Measurements from ENCODE around the gene SHC3. TPM values are rescaled to one million over a fixed set of nuclear protein-coding genes. Genes with fewer than 3 reads are reported as not detected.

SHC3 gene
- total and polyA plus RNA-seq, 2 experiments from 2014 or later: 1.3 to 2.9 TPM

DNA sequence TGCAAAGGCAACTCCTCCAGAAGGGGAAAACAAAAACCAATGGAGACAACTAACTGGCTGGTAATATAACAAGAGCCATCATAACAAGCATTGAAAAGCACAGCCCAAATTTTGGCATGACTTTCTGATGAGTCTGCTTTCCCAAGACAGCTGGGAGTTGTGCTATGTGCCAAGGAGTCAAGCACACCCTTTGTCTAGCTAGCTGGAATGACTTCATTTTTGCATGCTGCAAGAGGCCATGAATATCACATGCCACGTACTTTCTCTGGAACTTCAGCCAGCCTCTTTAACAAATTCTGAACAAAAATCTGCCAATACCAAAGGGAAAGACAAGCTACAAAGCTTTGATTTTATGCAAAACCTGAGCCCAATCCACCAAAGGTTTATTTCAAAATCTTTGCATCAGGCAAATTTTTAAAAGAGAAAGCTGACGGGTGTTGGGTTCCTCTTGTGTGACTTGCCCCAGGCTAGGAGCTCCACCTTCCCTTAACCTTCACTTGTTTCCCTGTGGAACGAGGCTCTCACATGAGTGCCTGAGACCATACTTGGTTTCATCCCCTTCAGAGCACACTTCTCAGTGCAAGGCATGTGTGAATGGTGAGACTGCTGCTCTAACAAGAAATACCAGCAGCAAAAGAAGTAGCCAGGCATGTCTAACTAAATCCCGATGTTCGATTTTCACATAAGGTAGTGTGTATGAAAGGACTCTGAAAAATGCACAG is 140.1 kb downstream of the SHC3 start:
- no peaks in the 10 kb centered on the region for H3K4me1 ChIP-seq (ENCODE audit: insufficient read depth)
- H3K9me2 ChIP-seq (ENCODE audit: insufficient read depth): 0 out of 2 replicates have a peak, but pooled peaks cover 5% of the 10 kb centered on the region
- H3K27ac ChIP-seq (ENCODE audit: low read depth): no peak overlapping the region
- H3K79me2 ChIP-seq (replicated peaks; ENCODE audit: insufficient read depth): no peaks in the 10 kb centered on the region
- H3K36me3 ChIP-seq (ENCODE audit: insufficient read depth): no peaks in the 10 kb centered on the region
- no peaks in the 10 kb centered on the region for H3K27me3 ChIP-seq (ENCODE audit: insufficient read depth)
- ATAC-seq: no peak
- Mint-ChIP-seq H3K27ac (no peak overlapping the region), H3K4me1 (no peaks in the 10 kb centered on the region), H3K27me3 (ENCODE audit: insufficient read depth, low read depth, poor library complexity) (peaks cover 2% of the 10 kb centered on the region), H3K36me3 (ENCODE audit: low read depth) (no peaks in the 10 kb centered on the region), H3K9me3 (no peaks in the 10 kb centered on the region), H3K4me3 (no peak overlapping the region)
- H4K20me1 ChIP-seq (replicated peaks; ENCODE audit: insufficient read depth): no peaks in the 10 kb centered on the region
- DNase-seq (ENCODE audit: low spot score): no peak
- TF ChIP-seq, protein P1, sequence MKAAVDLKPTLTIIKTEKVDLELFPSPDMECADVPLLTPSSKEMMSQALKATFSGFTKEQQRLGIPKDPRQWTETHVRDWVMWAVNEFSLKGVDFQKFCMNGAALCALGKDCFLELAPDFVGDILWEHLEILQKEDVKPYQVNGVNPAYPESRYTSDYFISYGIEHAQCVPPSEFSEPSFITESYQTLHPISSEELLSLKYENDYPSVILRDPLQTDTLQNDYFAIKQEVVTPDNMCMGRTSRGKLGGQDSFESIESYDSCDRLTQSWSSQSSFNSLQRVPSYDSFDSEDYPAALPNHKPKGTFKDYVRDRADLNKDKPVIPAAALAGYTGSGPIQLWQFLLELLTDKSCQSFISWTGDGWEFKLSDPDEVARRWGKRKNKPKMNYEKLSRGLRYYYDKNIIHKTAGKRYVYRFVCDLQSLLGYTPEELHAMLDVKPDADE (IDR thresholded peaks at IDR 0.05): no peak
- TF ChIP-seq ZNF114 (CRISPR knock-in tag; IDR thresholded peaks at IDR 0.05) (no peak), STAT1 (IDR thresholded peaks at IDR 0.05; ENCODE audit: unreplicated experiment) (no peak), CREB1 (CRISPR knock-in tag; IDR thresholded peaks at IDR 0.05; ENCODE audit: low read depth) (no peak), NANOG (IDR thresholded peaks at IDR 0.05; ENCODE audit: borderline replicate concordance) (no peak), ZNF331 (CRISPR knock-in tag; IDR thresholded peaks at IDR 0.05; ENCODE audit: low read depth) (no peak), JUNB (IDR thresholded peaks at IDR 0.05; ENCODE audit: unreplicated experiment) (no peak), ZNF462 (CRISPR knock-in tag; IDR thresholded peaks at IDR 0.05) (no peak), EZH2phosphoT487 (IDR thresholded peaks at IDR 0.05; ENCODE audit: unreplicated experiment) (no peak), CTCF (conservative IDR thresholded peaks at IDR 0.05; ENCODE audit: low read depth in 2 of 2) (no peak), POLR2AphosphoS5 (IDR thresholded peaks at IDR 0.05; ENCODE audit: low read depth) (no peak), REST (IDR thresholded peaks at IDR 0.05; ENCODE audit: unreplicated experiment) (no peak), EZH2 (IDR thresholded peaks at IDR 0.05; ENCODE audit: low read depth, unreplicated experiment) (no peak)
- no peaks in the 10 kb centered on the region for H3F3A ChIP-seq (replicated peaks; ENCODE audit: low read depth)
- no peak overlapping the region for H2AFZ ChIP-seq
- H3K4me2 ChIP-seq: no peak overlapping the region
- H3K4me3 ChIP-seq: no peak overlapping the region

All from GM23338 (cell line).